ENCODE measurements around the gene TREML4. TPM values are rescaled to one million over a fixed set of nuclear protein-coding genes. Genes with fewer than 3 reads are reported as not detected.

The TREML4 gene
- total and polyA plus RNA-seq, 2 donors (not counting 1 experiment from before 2014, with no cell fraction given), result 1.7 TPM; not detected in 1

DNA sequence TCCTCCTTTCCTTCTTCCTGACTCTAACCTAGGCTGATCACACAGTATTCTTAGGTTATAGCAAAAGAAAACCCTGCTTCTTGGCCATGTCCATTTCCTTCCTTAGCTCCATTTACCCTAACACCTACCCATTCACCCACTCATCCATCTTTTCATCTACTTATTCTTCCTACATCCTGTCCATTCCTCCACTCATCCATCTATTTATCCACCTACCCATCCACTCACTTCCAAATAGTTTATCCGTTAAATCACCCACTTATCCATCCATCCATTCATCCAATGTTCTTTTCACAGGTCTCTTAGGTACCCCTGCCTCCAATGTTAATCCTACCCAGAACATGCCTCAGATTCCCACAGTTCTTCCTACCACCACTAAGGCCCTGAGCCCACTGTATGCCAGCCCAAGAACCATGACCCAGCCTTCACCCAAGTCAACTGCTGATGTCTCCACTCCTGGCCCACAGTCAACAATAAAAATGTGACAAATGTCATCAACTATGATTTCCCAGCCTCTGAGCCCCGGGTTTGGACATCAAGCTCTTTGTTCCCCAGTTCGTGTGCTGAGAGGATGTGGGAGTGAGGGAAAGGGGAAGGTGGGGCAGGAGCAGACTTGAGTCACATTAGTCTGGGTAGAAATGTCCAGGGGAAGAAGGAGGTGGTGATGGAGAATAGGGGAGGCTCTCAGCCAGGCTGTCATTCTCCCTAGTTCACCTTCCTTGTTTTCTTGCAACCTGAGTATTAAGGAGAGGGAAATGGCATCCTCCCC lies 24.4 kb downstream of the TREML4 start:
- Histone ChIP-seq H3K9me3 (ENCODE audit: control extremely low read depth in 1 of 3, control insufficient read depth in 2 of 3, insufficient read depth in 1 of 3, low read length in 2 of 3) (peaks cover 0 to 7% (median 0%) of the 10 kb centered on the region in 3 donors), H3K27me3 (replicated peaks in 1 of 4; ENCODE audit: control extremely low read depth in 1 of 4, control insufficient read depth in 3 of 4, insufficient read depth in 4 of 4, low read length in 3 of 4) (peaks cover 0 to 3% (median 0%) of the 10 kb centered on the region in 4 experiments), H4K20me1 (ENCODE audit: control insufficient read depth, insufficient read depth, low read length, poor library complexity, severe bottlenecking) (no peaks in the 10 kb centered on the region), H3K79me2 (ENCODE audit: control insufficient read depth, insufficient read depth, low read length) (no peaks in the 10 kb centered on the region), H3K4me3 (ENCODE audit: control extremely low read depth in 1 of 5, extremely low read depth in 1 of 5, insufficient read depth in 1 of 5, low read depth in 2 of 5, low read length in 4 of 5) (no peak overlapping the region), H3K36me3 (replicated peaks in 1 of 2; ENCODE audit: control extremely low read depth in 1 of 2, control insufficient read depth in 1 of 2, extremely low read depth in 1 of 2, insufficient read depth in 2 of 2, low read length in 1 of 2) (no peaks in the 10 kb centered on the region), H3K4me2 (replicated peaks; ENCODE audit: low read depth, low read length, poor library complexity, severe bottlenecking) (no peak overlapping the region), H3K27ac (ENCODE audit: low read length in 2 of 2) (no peak overlapping the region), H2AFZ (ENCODE audit: insufficient read depth, low read depth, low read length, poor library complexity, severe bottlenecking) (no peak overlapping the region), H3K9ac (ENCODE audit: low read length) (no peak overlapping the region), H3K4me1 (ENCODE audit: control insufficient read depth in 2 of 2, insufficient read depth in 2 of 2, low read length in 2 of 2) (peaks cover 11 to 13% of the 10 kb centered on the region in 2 donors)
- DNase-seq, result no peak
- no peak overlapping the region for H3K27ac Mint-ChIP-seq
- no peak for TF ChIP-seq EZH2 (IDR thresholded peaks at IDR 0.05; ENCODE audit: borderline replicate concordance, insufficient read depth, low read depth, low read length, poor library complexity, severe bottlenecking)
- TF ChIP-seq, protein P1, sequence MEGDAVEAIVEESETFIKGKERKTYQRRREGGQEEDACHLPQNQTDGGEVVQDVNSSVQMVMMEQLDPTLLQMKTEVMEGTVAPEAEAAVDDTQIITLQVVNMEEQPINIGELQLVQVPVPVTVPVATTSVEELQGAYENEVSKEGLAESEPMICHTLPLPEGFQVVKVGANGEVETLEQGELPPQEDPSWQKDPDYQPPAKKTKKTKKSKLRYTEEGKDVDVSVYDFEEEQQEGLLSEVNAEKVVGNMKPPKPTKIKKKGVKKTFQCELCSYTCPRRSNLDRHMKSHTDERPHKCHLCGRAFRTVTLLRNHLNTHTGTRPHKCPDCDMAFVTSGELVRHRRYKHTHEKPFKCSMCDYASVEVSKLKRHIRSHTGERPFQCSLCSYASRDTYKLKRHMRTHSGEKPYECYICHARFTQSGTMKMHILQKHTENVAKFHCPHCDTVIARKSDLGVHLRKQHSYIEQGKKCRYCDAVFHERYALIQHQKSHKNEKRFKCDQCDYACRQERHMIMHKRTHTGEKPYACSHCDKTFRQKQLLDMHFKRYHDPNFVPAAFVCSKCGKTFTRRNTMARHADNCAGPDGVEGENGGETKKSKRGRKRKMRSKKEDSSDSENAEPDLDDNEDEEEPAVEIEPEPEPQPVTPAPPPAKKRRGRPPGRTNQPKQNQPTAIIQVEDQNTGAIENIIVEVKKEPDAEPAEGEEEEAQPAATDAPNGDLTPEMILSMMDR (IDR thresholded peaks at IDR 0.05), result no peak
- 76% methylated on average over 2 of the region's 3 CpGs for WGBS (ENCODE audit: insufficient coverage)
- peaks cover 12% of the 10 kb centered on the region for H3K4me1 Mint-ChIP-seq
- CTCF ChIA-PET, result interaction anchor here (1.0 kb wide), 1 partner anchor 26 kb away, joined by 3 read pairs; no protein-coding TSS in a partner anchor
- intact Hi-C loops (cut with micrococcal nuclease), result no loop called here
- no peak overlapping the region for H3K4me3 Mint-ChIP-seq
- ATAC-seq (ENCODE audit: low read depth), result no peak
- POLR2A ChIA-PET, result no interaction called here
- H3K27me3 Mint-ChIP-seq, result no peaks in the 10 kb centered on the region
- no peaks in the 10 kb centered on the region for H3K9me3 Mint-ChIP-seq (ENCODE audit: insufficient read depth)

DNA sequence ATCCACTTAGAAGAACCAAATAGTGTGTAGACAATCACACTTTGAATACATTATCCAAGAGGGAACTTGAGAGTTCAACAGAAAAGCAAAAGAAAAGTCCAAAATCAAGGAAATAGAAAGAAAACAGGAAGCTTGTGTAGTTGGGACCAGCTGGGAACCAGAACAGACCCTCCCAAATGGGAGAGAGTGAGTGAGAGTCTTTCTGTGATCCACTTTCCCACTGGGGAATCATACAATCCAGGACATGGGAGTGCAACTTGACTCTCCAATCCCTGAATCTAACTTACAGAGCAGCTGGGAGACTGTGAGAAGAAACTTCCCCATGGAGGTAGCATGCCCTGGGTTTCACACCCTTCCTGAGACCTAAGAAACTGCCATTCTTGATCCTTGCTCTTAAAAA lies 27.0 kb downstream of the TREML4 start:
- POLR2A ChIA-PET, result interaction anchor here (0.6 kb wide), 1 partner anchor 131 kb away, joined by 3 read pairs; no protein-coding TSS in a partner anchor

More for the DNA sequence above, 27.0 kb downstream of the TREML4 start:
- Histone ChIP-seq H3K4me2 (replicated peaks; ENCODE audit: low read depth, low read length, poor library complexity, severe bottlenecking) (no peak overlapping the region), H2AFZ (ENCODE audit: insufficient read depth, low read depth, low read length, poor library complexity, severe bottlenecking) (no peak overlapping the region), H3K27me3 (replicated peaks in 1 of 4; ENCODE audit: control extremely low read depth in 1 of 4, control insufficient read depth in 3 of 4, insufficient read depth in 4 of 4, low read length in 3 of 4) (peaks cover 0 to 3% (median 0%) of the 10 kb centered on the region in 4 experiments), H3K4me1 (ENCODE audit: control insufficient read depth in 2 of 2, insufficient read depth in 2 of 2, low read length in 2 of 2) (peaks cover 11 to 13% of the 10 kb centered on the region in 2 donors), H3K27ac (ENCODE audit: low read length in 2 of 2) (no peak overlapping the region), H3K4me3 (ENCODE audit: control extremely low read depth in 1 of 5, extremely low read depth in 1 of 5, insufficient read depth in 1 of 5, low read depth in 2 of 5, low read length in 4 of 5) (no peak overlapping the region), H3K9me3 (ENCODE audit: control extremely low read depth in 1 of 3, control insufficient read depth in 2 of 3, insufficient read depth in 1 of 3, low read length in 2 of 3) (peaks cover 0 to 11% (median 4%) of the 10 kb centered on the region in 3 donors), H4K20me1 (ENCODE audit: control insufficient read depth, insufficient read depth, low read length, poor library complexity, severe bottlenecking) (no peaks in the 10 kb centered on the region), H3K36me3 (replicated peaks in 1 of 2; ENCODE audit: control extremely low read depth in 1 of 2, control insufficient read depth in 1 of 2, extremely low read depth in 1 of 2, insufficient read depth in 2 of 2, low read length in 1 of 2) (no peaks in the 10 kb centered on the region), H3K9ac (ENCODE audit: low read length) (no peak overlapping the region), H3K79me2 (ENCODE audit: control insufficient read depth, insufficient read depth, low read length) (no peaks in the 10 kb centered on the region)
- Mint-ChIP-seq H3K27me3 (peaks cover 4% of the 10 kb centered on the region), H3K4me3 (no peak overlapping the region), H3K27ac (no peak overlapping the region), H3K4me1 (peaks cover 12% of the 10 kb centered on the region), H3K9me3 (ENCODE audit: insufficient read depth) (peaks cover 3% of the 10 kb centered on the region)
- TF ChIP-seq, protein P1 (IDR thresholded peaks at IDR 0.05), result no peak
- TF ChIP-seq EZH2 (IDR thresholded peaks at IDR 0.05; ENCODE audit: borderline replicate concordance, insufficient read depth, low read depth, low read length, poor library complexity, severe bottlenecking), result no peak
- ATAC-seq (ENCODE audit: low read depth), result no peak
- intact Hi-C loops (cut with micrococcal nuclease), result no loop called here
- DNase-seq, result no peak
- CTCF ChIA-PET, result interaction anchor here (1.3 kb wide), 1 partner anchor 73 kb away, joined by 3 read pairs; no protein-coding TSS in a partner anchor
